Measurements from ENCODE around the gene ADAM10. TPM values are rescaled to one million over a fixed set of nuclear protein-coding genes. Genes with fewer than 3 reads are reported as not detected.

The ADAM10 gene
- total RNA-seq, 1 donor from 2014 or later: 87.7 TPM

GRCh38 chr15:58649175-58649574 lies 100.3 kb downstream of the ADAM10 start:
- ATAC-seq (ENCODE audit: low read depth): no peak
- intact Hi-C loops (cut with micrococcal nuclease): no loop called here
- no peaks in the 10 kb centered on the region for H3K9me3 Mint-ChIP-seq
- peaks cover 40% of the 10 kb centered on the region for H3K36me3 Mint-ChIP-seq (ENCODE audit: low read depth)
- TF ChIP-seq, protein P1, sequence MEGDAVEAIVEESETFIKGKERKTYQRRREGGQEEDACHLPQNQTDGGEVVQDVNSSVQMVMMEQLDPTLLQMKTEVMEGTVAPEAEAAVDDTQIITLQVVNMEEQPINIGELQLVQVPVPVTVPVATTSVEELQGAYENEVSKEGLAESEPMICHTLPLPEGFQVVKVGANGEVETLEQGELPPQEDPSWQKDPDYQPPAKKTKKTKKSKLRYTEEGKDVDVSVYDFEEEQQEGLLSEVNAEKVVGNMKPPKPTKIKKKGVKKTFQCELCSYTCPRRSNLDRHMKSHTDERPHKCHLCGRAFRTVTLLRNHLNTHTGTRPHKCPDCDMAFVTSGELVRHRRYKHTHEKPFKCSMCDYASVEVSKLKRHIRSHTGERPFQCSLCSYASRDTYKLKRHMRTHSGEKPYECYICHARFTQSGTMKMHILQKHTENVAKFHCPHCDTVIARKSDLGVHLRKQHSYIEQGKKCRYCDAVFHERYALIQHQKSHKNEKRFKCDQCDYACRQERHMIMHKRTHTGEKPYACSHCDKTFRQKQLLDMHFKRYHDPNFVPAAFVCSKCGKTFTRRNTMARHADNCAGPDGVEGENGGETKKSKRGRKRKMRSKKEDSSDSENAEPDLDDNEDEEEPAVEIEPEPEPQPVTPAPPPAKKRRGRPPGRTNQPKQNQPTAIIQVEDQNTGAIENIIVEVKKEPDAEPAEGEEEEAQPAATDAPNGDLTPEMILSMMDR (IDR thresholded peaks at IDR 0.05): no peak
- ChIA-PET POLR2A (no interaction called here), CTCF (no interaction called here)
- no peak for DNase-seq
- no peaks in the 10 kb centered on the region for H3K4me1 Mint-ChIP-seq
- H3K27me3 Mint-ChIP-seq: no peaks in the 10 kb centered on the region
- no peak overlapping the region for H3K27ac Mint-ChIP-seq
- H3K4me3 Mint-ChIP-seq: no peak overlapping the region

GRCh38 chr15:58643996-58644395 lies 105.5 kb downstream of the ADAM10 start:
- intact Hi-C loops (cut with micrococcal nuclease): no loop called here
- TF ChIP-seq, protein P1 (IDR thresholded peaks at IDR 0.05): no peak
- DNase-seq: no peak
- Mint-ChIP-seq H3K36me3 (ENCODE audit: low read depth) (peaks cover 43% of the 10 kb centered on the region), H3K27ac (no peak overlapping the region), H3K4me1 (peaks cover 5% of the 10 kb centered on the region), H3K4me3 (no peak overlapping the region), H3K27me3 (no peaks in the 10 kb centered on the region), H3K9me3 (no peaks in the 10 kb centered on the region)
- ChIA-PET CTCF (no interaction called here), POLR2A (no interaction called here)
- no peak for ATAC-seq (ENCODE audit: low read depth)

DNA sequence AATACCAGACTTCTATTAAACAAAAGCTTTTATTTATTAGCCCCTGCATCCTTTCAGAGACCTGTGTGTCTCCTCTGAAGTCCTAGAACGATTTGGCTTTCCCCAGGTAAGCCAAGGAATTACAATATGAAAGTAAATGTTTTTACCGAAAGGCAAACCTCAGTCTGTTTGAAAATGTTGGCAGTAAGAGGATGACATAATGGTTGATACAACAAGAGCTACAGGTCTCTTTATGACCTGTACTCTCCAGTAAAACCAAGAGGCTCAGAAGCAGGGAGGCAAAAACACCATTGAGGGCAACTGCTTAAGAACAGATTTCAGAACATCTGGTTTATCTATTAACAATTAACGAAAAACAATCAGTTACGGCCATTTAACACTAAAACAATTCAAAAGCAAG lies 107.8 kb downstream of the ADAM10 start:
- H3K36me3 Mint-ChIP-seq (ENCODE audit: low read depth): peaks cover 57% of the 10 kb centered on the region
- ATAC-seq (ENCODE audit: low read depth): no peak
- intact Hi-C loops (cut with micrococcal nuclease): no loop called here
- H3K4me1 Mint-ChIP-seq: peaks cover 5% of the 10 kb centered on the region
- POLR2A ChIA-PET: no interaction called here
- H3K27me3 Mint-ChIP-seq: no peaks in the 10 kb centered on the region
- CTCF ChIA-PET: interaction anchor here (0.7 kb wide), 1 partner anchor 55 kb away, joined by 3 read pairs; no protein-coding TSS in a partner anchor
- no peak for DNase-seq
- no peak overlapping the region for H3K4me3 Mint-ChIP-seq
- TF ChIP-seq, protein P1 (IDR thresholded peaks at IDR 0.05): no peak
- no peak overlapping the region for H3K27ac Mint-ChIP-seq
- H3K9me3 Mint-ChIP-seq: no peaks in the 10 kb centered on the region

DNA sequence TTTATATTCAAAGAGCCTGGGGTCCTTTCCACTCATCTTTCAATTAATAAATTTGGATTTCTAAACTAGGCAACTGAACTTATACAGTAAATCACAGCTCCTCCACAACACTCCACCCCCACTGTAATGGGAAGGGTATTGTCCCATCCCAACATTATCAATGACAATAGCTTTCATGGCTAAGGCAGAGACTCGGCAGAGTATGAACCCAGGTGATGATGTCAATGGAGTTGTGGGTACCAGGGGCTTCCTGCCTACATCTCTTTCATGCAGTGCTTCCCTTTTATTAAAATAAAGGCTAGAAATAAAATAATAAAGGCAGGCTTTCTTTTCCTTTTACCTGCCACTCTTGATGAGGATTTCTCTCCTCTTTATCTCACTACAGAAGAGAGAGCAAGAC lies 109.5 kb downstream of the ADAM10 start:
- Mint-ChIP-seq H3K4me3 (no peak overlapping the region), H3K27ac (peak overlapping the region; percentile 42), H3K27me3 (no peaks in the 10 kb centered on the region), H3K4me1 (peaks cover 5% of the 10 kb centered on the region), H3K9me3 (no peaks in the 10 kb centered on the region), H3K36me3 (ENCODE audit: low read depth) (peaks cover 57% of the 10 kb centered on the region)
- DNase-seq (no peak), ATAC-seq (ENCODE audit: low read depth) (no peak)
- CTCF ChIA-PET: no interaction called here
- TF ChIP-seq, protein P1 (IDR thresholded peaks at IDR 0.05): no peak
- intact Hi-C loops (cut with micrococcal nuclease): no loop called here
- POLR2A ChIA-PET: no interaction called here

- TF ChIP-seq, protein P1 (IDR thresholded peaks at IDR 0.05): no peak
- H3K9me3 Mint-ChIP-seq: no peaks in the 10 kb centered on the region
- DNase-seq (no peak), ATAC-seq (ENCODE audit: low read depth) (no peak)
- intact Hi-C loops (cut with micrococcal nuclease): no loop called here
- peaks cover 52% of the 10 kb centered on the region for H3K36me3 Mint-ChIP-seq (ENCODE audit: low read depth)
- CTCF ChIA-PET: no interaction called here
- peaks cover 5% of the 10 kb centered on the region for H3K4me1 Mint-ChIP-seq
- H3K4me3 Mint-ChIP-seq: no peak overlapping the region
- H3K27me3 Mint-ChIP-seq: no peaks in the 10 kb centered on the region
- POLR2A ChIA-PET: no interaction called here
- peak overlapping the region; percentile 35 for H3K27ac Mint-ChIP-seq
These were observed 110.3 kb downstream of the ADAM10 start for GRCh38 chr15:58639002-58639756.
